ENCODE data around the gene APELA. TPM values are rescaled to one million over a fixed set of nuclear protein-coding genes. Genes with fewer than 3 reads are reported as not detected.

APELA gene
- total and polyA plus RNA-seq, 2 of the 4 experiments (the other 2 are of a cell fraction), result not detected

GRCh38 chr4:164930647-164931046, 53.7 kb downstream of the APELA start:
- Histone ChIP-seq H3K56ac (ENCODE audit: extremely low read depth, insufficient read depth, low read length) (no peak overlapping the region), H3K4me3 (ENCODE audit: insufficient read depth, low read depth, low read length) (no peak overlapping the region), H3K18ac (ENCODE audit: low read depth, low read length) (no peak overlapping the region), H4K5ac (ENCODE audit: low read depth, low read length) (no peak overlapping the region), H3K27ac (ENCODE audit: insufficient read depth, low read length) (no peak overlapping the region), H2AK9ac (replicated peaks; ENCODE audit: low read depth, low read length, poor library complexity) (no peak overlapping the region), H3K4me2 (ENCODE audit: low read depth, low read length) (no peak overlapping the region), H3K23ac (ENCODE audit: low read depth, low read length) (no peak overlapping the region), H3K27me3 (ENCODE audit: control insufficient read depth, insufficient read depth, low read length) (no peaks in the 10 kb centered on the region), H4K20me1 (ENCODE audit: insufficient read depth, low read length) (no peaks in the 10 kb centered on the region), H3K79me1 (ENCODE audit: low read depth in 1 of 2, low read length in 2 of 2) (no peaks in the 10 kb centered on the region), H2BK120ac (ENCODE audit: low read depth, low read length) (no peak overlapping the region), H3K14ac (replicated peaks; ENCODE audit: low read depth, low read length) (no peak overlapping the region), H3K9me1 (ENCODE audit: insufficient read depth, low read length) (no peaks in the 10 kb centered on the region), H2AFZ (replicated peaks; ENCODE audit: low read length, poor library complexity) (no peak overlapping the region), H2BK15ac (ENCODE audit: low read depth, low read length) (no peak overlapping the region), H3K9me3 (ENCODE audit: control insufficient read depth, insufficient read depth, low read length) (no peaks in the 10 kb centered on the region), H4K91ac (ENCODE audit: insufficient read depth, low read depth, low read length) (no peak overlapping the region), H3K4ac (ENCODE audit: low read depth, low read length) (no peak overlapping the region), H3K4me1 (ENCODE audit: control insufficient read depth, insufficient read depth, low read length) (no peaks in the 10 kb centered on the region), H3K9ac (ENCODE audit: low read depth, low read length) (no peak overlapping the region), H2BK20ac (ENCODE audit: low read depth, low read length) (no peak overlapping the region), H2BK5ac (ENCODE audit: low read depth, low read length, poor library complexity, severe bottlenecking) (no peak overlapping the region), H2AK5ac (ENCODE audit: low read depth, low read length) (no peak overlapping the region), H4K8ac (ENCODE audit: low read depth in 2 of 2, low read length in 2 of 2) (no peak overlapping the region), H3K36me3 (ENCODE audit: control insufficient read depth, insufficient read depth, low read length) (no peaks in the 10 kb centered on the region)
- no TSS peak for BruUV-seq (replicated peaks)
- ATAC-seq (ENCODE audit: low read depth) (no peak), DNase-seq (no peak)
- ChIA-PET POLR2A (ENCODE audit: unreplicated experiment) (no interaction called here), CTCF (no interaction called here)
- dilution Hi-C loops (cut with HindIII; ENCODE audit: low sequenced_read_pairs, unreplicated experiment), result no loop called here
- WGBS, 2 experiments (ENCODE audit: extremely low coverage in 2 of 2, insufficient read length in 1 of 2), result 78% methylated on average over 4 of the region's 5 CpGs; no CpG with 5 or more reads in 1 of the 2 experiments
- intact Hi-C loops (cut with micrococcal nuclease), result no loop called here
- TF ChIP-seq MAZ (IDR thresholded peaks at IDR 0.05; ENCODE audit: borderline replicate concordance, low read depth, low read length) (no peak), BHLHE40 (IDR thresholded peaks at IDR 0.05; ENCODE audit: low read depth, low read length) (no peak), RAD21 (IDR thresholded peaks at IDR 0.05; ENCODE audit: low read length) (no peak), MXI1 (IDR thresholded peaks at IDR 0.05; ENCODE audit: borderline replicate concordance, low read depth, low read length) (no peak), MAFK (IDR thresholded peaks at IDR 0.05; ENCODE audit: low read depth, low read length) (no peak), ELK1 (IDR thresholded peaks at IDR 0.05; ENCODE audit: borderline replicate concordance, low read depth, low read length) (no peak), RFX5 (IDR thresholded peaks at IDR 0.05; ENCODE audit: low read depth, low read length) (no peak), FOS (IDR thresholded peaks at IDR 0.05; ENCODE audit: low read depth, low read length) (no peak), NFE2L2 (IDR thresholded peaks at IDR 0.05; ENCODE audit: low read depth, low read length) (no peak)
- in situ Hi-C loops (cut with MboI; ENCODE audit: low sequenced_read_pairs), result no loop called here
